HepG2 (cell line): ENCODE results near the gene ADIPOR2. TPM values are rescaled to one million over a fixed set of nuclear protein-coding genes. Genes with fewer than 3 reads are reported as not detected.

Experiments
- MAFF ChIP-seq: IDR thresholded peaks from 2 replicates; pipeline ENCODE4 v1.6.1; 2011; ENCODE audit warnings: low read depth, low read length, improper control_type of control experiment
- NCOR1 ChIP-seq: fragments of 200-600 bp; sonication (generic); IDR thresholded peaks from 2 replicates; pipeline ENCODE4 v1.7.0; 2017; ENCODE audit warnings: antibody characterized with exemption, low read length, borderline replicate concordance
- ONECUT2 ChIP-seq: sonication (generic); formaldehyde crosslinking; IDR thresholded peaks from 2 replicates; pipeline ENCODE4 v1.4.0; 2020; ENCODE audit warnings: missing genetic modification reagents
- ZBTB42 ChIP-seq: sonication (generic); formaldehyde crosslinking; IDR thresholded peaks from 2 replicates; pipeline ENCODE4 v1.5.0; 2020; ENCODE audit warnings: mild to moderate bottlenecking, missing genetic modification reagents
- ZFP36L1 ChIP-seq: sonication (generic); formaldehyde crosslinking; IDR thresholded peaks from 2 replicates; pipeline ENCODE4 v1.8.0; 2022; ENCODE audit warnings: mild to moderate bottlenecking, missing genetic modification reagents, moderate library complexity
- ZMAT3 ChIP-seq: sonication (generic); formaldehyde crosslinking; conservative IDR thresholded peaks from 2 replicates; pipeline ENCODE4 v1.7.0; 2021; ENCODE audit warnings: missing genetic modification reagents
- ZNF121 ChIP-seq: sonication (generic); formaldehyde crosslinking; IDR thresholded peaks from 2 replicates; pipeline ENCODE4 v1.5.0; 2020; ENCODE audit warnings: mild to moderate bottlenecking, missing genetic modification reagents
- ZNF180 ChIP-seq: sonication (generic); formaldehyde crosslinking; IDR thresholded peaks from 2 replicates; pipeline ENCODE4 v1.4.0; 2020; ENCODE audit warnings: low read depth, missing genetic modification reagents, borderline replicate concordance
- ZNF260 ChIP-seq: sonication (generic); formaldehyde crosslinking; IDR thresholded peaks from 2 replicates; pipeline ENCODE4 v1.4.0; 2020; ENCODE audit warnings: missing genetic modification reagents, low read depth, mild to moderate bottlenecking, borderline replicate concordance
- ZNF746 ChIP-seq: sonication (generic); formaldehyde crosslinking; IDR thresholded peaks from 2 replicates; pipeline ENCODE4 v1.8.0; 2022; ENCODE audit warnings: mild to moderate bottlenecking, missing genetic modification reagents
- polyA plus RNA-seq, 8 experiments: library from polyadenylated mRNA; depleted of rRNA in 3 of 8; stranded (reverse) in 7 of 8; unstranded in 1 of 8; fragments of >200 nt; fragmentation: Illumina TruSeq in 4 of 8; extraction: Trizol in 4 of 8; gene quantifications; 2 replicates each; pipeline versions ENCODE4 v1.2.1 to v1.2.3, GENCODE V29; 2011 to 2016; ENCODE audit warnings: low read depth in 4 of 8, missing spikeins in 1 of 8, mixed read lengths in 1 of 8; ENCODE audit not compliant: insufficient read depth in 1 of 8
- total RNA-seq, 5 experiments: library from RNA; depleted of rRNA; stranded (reverse); fragments of >200 nt; fragmentation: Illumina TruSeq; extraction: Trizol; gene quantifications; 2 replicates each; pipeline ENCODE4 v1.2.3, GENCODE V29; 2016; ENCODE audit warnings: low read depth in 1 of 5
- TF ChIP-seq, protein P1 (sequence below), 2 experiments: fragments of 450-650 bp in 1 of 2; sonication (generic) in 1 of 2; formaldehyde crosslinking in 1 of 2; IDR thresholded peaks; 2 replicates each; pipeline versions ENCODE4 v1.6.1 to v1.8.0; 2016 to 2022; ENCODE audit warnings: antibody characterized with exemption in 1 of 2, mild to moderate bottlenecking in 1 of 2, missing genetic modification reagents in 1 of 2
- TF ChIP-seq, protein P2 (sequence below): sonication (generic); formaldehyde crosslinking; IDR thresholded peaks from 2 replicates; pipeline ENCODE4 v1.4.0; 2020; ENCODE audit warnings: mild to moderate bottlenecking, low read depth, missing genetic modification reagents
- TF ChIP-seq, protein P3 (sequence below): sonication (generic); formaldehyde crosslinking; IDR thresholded peaks from 2 replicates; pipeline ENCODE4 v1.5.1; 2020; ENCODE audit warnings: mild to moderate bottlenecking, missing genetic modification reagents, moderate library complexity
- TF ChIP-seq, protein P4 (sequence below): sonication (generic); formaldehyde crosslinking; IDR thresholded peaks from 2 replicates; pipeline ENCODE4 v1.4.0; 2020; ENCODE audit warnings: missing genetic modification reagents; ENCODE audit errors: not compliant biosample characterization

The ADIPOR2 gene
- total and polyA plus RNA-seq, 2 of the 13 experiments (the other 11 are each of a cell fraction or from before 2014, with no cell fraction given): 35.2 to 52.2 TPM

DNA sequence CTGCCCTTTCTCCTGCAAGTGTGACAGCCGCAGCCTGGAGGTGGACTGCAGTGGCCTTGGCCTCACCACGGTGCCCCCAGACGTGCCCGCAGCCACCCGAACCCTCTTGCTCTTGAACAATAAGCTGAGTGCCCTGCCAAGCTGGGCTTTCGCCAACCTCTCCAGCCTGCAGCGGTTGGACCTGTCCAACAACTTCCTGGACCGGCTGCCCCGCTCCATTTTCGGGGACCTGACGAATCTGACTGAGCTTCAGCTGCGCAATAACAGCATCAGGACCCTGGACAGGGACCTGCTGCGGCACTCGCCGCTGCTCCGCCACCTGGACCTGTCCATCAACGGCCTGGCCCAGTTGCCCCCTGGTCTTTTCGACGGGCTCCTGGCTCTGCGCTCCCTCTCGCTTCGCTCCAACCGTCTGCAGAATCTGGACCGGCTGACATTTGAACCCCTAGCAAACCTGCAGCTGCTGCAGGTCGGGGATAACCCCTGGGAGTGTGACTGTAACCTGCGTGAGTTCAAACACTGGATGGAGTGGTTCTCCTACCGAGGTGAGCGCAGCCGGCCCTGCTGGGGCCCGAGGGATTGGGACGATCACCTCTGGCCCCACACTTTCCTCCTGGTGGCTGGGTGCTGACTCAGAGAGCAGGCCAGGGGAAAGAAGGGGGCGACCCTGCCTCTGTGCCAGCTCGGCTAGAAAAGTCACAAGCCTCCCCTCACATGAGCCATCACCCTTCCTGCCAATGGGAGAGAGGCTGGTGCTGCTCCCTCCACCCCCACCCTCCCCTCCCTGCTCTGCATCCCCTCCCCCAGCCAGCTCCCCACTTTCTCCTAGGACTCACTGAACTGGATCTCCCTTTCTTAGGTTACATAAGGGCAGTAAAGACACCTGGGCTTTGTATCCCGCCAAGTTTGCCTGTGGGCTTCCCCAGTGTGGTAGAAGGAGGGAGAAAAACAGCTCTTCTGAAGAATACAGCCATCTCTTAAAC lies 140.4 kb downstream of the ADIPOR2 start (continued):
- TF ChIP-seq, protein P1, sequence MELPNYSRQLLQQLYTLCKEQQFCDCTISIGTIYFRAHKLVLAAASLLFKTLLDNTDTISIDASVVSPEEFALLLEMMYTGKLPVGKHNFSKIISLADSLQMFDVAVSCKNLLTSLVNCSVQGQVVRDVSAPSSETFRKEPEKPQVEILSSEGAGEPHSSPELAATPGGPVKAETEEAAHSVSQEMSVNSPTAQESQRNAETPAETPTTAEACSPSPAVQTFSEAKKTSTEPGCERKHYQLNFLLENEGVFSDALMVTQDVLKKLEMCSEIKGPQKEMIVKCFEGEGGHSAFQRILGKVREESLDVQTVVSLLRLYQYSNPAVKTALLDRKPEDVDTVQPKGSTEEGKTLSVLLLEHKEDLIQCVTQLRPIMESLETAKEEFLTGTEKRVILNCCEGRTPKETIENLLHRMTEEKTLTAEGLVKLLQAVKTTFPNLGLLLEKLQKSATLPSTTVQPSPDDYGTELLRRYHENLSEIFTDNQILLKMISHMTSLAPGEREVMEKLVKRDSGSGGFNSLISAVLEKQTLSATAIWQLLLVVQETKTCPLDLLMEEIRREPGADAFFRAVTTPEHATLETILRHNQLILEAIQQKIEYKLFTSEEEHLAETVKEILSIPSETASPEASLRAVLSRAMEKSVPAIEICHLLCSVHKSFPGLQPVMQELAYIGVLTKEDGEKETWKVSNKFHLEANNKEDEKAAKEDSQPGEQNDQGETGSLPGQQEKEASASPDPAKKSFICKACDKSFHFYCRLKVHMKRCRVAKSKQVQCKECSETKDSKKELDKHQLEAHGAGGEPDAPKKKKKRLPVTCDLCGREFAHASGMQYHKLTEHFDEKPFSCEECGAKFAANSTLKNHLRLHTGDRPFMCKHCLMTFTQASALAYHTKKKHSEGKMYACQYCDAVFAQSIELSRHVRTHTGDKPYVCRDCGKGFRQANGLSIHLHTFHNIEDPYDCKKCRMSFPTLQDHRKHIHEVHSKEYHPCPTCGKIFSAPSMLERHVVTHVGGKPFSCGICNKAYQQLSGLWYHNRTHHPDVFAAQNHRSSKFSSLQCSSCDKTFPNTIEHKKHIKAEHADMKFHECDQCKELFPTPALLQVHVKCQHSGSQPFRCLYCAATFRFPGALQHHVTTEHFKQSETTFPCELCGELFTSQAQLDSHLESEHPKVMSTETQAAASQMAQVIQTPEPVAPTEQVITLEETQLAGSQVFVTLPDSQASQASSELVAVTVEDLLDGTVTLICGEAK (IDR thresholded peaks at IDR 0.05): no peak
- TF ChIP-seq, protein P1 (CRISPR knock-in tag; IDR thresholded peaks at IDR 0.05): peak; percentile 65
- TF ChIP-seq, protein P2, sequence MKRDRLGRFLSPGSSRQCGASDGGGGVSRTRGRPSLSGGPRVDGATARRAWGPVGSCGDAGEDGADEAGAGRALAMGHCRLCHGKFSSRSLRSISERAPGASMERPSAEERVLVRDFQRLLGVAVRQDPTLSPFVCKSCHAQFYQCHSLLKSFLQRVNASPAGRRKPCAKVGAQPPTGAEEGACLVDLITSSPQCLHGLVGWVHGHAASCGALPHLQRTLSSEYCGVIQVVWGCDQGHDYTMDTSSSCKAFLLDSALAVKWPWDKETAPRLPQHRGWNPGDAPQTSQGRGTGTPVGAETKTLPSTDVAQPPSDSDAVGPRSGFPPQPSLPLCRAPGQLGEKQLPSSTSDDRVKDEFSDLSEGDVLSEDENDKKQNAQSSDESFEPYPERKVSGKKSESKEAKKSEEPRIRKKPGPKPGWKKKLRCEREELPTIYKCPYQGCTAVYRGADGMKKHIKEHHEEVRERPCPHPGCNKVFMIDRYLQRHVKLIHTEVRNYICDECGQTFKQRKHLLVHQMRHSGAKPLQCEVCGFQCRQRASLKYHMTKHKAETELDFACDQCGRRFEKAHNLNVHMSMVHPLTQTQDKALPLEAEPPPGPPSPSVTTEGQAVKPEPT (CRISPR knock-in tag): 0 out of 2 replicates have a peak, but pooled peaks have one; percentile 23
- no peak for TF ChIP-seq ZNF260 (CRISPR knock-in tag)
- TF ChIP-seq ZNF746 (CRISPR knock-in tag): no peak
- TF ChIP-seq, protein P3, sequence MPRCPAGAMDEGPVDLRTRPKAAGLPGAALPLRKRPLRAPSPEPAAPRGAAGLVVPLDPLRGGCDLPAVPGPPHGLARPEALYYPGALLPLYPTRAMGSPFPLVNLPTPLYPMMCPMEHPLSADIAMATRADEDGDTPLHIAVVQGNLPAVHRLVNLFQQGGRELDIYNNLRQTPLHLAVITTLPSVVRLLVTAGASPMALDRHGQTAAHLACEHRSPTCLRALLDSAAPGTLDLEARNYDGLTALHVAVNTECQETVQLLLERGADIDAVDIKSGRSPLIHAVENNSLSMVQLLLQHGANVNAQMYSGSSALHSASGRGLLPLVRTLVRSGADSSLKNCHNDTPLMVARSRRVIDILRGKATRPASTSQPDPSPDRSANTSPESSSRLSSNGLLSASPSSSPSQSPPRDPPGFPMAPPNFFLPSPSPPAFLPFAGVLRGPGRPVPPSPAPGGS (CRISPR knock-in tag): no peak
- peak; percentile 68; the same call in 1 of the 2 replicates for TF ChIP-seq ZBTB42
- 0 out of 2 replicates have a peak, but pooled peaks have one; percentile 12 for TF ChIP-seq ONECUT2 (CRISPR knock-in tag)
- TF ChIP-seq ZFP36L1 (CRISPR knock-in tag): no peak
- no peak; the same call in 1 of the 2 replicates for TF ChIP-seq ZNF180
- 0 out of 2 replicates have a peak, but pooled peaks have one; percentile 83 for TF ChIP-seq ZMAT3 (CRISPR knock-in tag)
- TF ChIP-seq MAFF: no peak
- TF ChIP-seq, protein P4, sequence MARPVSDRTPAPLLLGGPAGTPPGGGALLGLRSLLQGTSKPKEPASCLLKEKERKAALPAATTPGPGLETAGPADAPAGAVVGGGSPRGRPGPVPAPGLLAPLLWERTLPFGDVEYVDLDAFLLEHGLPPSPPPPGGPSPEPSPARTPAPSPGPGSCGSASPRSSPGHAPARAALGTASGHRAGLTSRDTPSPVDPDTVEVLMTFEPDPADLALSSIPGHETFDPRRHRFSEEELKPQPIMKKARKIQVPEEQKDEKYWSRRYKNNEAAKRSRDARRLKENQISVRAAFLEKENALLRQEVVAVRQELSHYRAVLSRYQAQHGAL (CRISPR knock-in tag): no peak
- no peak for TF ChIP-seq NCOR1
- TF ChIP-seq ZNF121 (CRISPR knock-in tag): no peak
